Measurements from ENCODE around the gene ZBTB7C.

- TF ChIP-seq FOXK2 (IDR thresholded peaks at IDR 0.05) = no peak
- TF ChIP-seq ZNF384 (IDR thresholded peaks at IDR 0.05) = no peak
- no peak for TF ChIP-seq LEF1 (IDR thresholded peaks at IDR 0.05; ENCODE audit: borderline replicate concordance)
These were observed 246.0 kb downstream of the ZBTB7C start for GRCh38 chr18:48162956-48163737.
